ENCODE measurements around the gene PITPNC1.

Gene PITPNC1

GRCh38 chr17:67519801-67520251 lies 142.7 kb downstream of the PITPNC1 start:
- no peak for FAIRE-seq

DNA sequence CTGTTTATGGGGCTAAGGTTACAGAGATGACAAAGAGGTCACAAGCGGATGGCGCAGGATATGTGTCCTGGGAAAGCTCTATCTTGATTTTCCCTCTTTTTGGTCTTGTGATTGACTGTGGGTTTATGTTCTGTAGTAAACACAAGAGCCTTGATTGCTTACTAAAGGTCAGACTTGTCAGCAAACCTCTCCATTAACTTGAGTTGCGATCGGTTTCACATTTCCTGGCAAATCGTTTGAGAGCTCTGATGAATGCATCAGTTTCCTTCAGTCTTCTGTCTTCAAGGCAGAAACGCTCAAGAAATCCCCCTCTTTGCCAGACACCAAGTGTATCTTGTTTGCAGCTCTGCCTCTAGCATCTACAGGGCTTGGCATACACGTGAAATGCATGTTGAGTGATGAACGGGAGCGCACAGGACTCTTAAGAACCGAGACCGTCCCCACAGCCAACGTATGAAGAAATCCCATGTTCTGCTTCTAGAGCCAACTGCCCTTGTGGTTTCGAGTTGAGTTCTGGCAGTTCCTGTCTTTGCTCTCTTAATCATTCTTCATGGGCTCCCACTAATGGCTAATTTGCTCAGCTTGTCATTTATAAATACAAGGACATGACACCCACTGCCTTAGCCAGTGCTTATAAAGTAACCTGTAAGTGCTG lies 143.3 kb downstream of the PITPNC1 start:
- no peak for FAIRE-seq

DNA sequence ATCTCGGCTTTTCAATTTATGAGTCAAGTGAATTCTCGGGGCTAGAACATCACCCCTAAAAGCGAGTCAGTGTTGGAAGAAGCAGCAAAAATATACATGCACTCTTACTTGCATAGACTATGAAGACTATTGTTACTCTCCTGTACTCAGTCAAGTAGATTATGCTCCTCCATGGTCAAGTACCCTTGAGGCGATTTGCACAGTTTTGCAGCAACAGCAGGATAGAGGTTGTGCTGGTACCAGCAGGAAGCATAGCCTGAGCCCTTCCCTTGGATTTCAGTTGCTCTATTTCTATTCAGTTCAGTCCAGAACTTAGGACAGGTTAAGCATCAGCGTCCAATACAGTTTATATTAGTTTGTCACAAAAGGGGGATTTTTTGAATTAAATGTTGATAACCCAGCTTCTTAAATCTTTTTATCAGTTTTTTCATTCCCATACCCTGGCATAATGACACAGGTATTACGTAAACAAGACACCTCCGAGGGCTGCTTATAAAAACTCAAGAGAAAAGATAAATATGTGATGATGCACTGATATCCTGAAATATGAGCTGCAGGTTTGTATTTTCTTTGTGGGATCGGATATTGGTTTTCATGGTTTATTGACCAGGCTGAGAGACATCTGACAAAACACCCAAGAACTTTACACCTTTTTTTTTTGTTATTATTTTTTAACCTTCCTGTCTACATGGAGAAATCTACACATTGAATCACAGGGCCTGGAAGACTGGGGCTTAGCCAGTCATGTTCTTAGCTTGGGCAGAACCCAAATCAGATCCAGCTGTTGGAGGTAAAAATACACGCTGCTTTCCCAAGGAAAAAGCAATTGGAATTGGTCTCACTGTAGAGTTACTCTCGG lies 144.1 kb downstream of the PITPNC1 start:
- FAIRE-seq: no peak

GRCh38 chr17:67521775-67522069 lies 144.6 kb downstream of the PITPNC1 start:
- no peak for FAIRE-seq

GRCh38 chr17:67523101-67523500 lies 146.0 kb downstream of the PITPNC1 start:
- FAIRE-seq: no peak

DNA sequence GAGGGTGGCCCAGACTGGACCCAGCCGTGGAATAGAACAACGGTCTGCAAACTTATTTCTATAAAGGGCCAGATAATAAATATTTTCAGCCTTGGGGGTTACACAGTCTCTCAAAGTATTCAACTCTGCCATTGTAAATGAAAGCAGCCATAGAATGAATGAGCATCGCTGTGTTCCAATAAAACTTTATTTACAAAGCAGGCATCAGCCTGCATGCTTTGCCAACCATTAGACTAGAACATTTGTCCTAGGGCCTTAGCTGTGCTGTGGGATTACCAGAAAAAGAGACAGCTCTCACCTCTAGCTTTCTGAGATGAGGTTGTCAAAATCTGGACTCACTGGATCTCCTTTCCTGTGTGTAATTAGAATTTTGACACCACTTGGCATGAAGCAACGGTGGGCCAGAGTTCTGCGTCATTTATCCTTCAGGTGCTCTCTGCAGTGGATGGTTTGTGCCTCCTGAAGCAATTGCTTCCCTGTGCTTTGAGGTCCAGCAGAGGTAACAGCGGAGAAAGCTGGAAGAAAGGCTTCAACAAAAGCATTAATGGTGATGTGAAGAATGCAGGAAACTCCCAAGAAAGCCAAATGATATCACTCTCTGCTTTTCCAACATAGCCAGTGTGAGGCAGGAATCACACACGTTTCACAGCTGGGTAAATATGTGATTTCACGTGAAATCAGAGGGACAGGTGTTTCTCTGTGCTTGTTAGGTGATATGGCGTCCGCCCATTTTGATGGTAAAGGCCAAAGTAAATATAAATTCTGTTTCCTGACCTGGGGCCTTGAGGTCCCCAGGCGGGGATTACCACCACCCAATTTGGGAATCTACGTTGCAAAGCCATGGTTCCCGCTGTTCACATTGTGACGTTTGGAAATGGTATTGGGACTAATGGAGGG lies 148.4 kb downstream of the PITPNC1 start:
- FAIRE-seq: no peak

- no peak for FAIRE-seq
Measured at GRCh38 chr17:67526700-67527099, 149.6 kb downstream of the PITPNC1 start.

DNA sequence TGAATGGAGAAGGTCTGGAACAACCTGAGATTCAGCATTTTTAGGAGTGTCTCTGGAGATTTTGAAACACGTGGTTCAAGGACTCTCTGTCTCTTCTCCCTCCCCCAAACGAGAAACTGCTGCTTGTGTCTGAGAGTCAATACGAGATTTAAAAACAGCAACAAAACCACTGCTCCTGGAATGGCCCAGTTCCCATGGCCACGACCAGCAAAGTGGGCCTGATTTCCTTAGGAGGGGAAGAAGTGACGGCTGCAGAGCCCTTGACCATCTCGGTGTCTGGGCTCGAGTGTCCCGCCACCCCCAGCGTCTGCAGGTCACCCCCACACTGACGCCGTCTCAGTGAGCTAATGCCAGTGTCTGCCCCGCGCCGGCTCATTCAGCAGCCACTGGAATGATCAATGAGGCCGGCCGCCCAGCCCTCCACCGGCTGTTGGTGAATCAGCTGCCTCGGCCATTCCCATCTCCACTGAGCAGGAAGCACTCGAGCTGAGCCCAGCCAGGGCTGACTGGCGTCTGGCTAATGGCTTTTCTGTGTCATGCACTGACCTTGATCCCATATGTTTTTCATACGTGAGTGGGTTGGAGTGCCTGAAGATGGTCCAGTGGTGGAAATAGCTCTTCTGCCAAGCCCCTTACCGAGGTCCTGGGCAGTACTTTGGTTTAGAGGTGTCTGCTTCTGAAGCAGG lies 151.8 kb downstream of the PITPNC1 start:
- no peak for FAIRE-seq

DNA sequence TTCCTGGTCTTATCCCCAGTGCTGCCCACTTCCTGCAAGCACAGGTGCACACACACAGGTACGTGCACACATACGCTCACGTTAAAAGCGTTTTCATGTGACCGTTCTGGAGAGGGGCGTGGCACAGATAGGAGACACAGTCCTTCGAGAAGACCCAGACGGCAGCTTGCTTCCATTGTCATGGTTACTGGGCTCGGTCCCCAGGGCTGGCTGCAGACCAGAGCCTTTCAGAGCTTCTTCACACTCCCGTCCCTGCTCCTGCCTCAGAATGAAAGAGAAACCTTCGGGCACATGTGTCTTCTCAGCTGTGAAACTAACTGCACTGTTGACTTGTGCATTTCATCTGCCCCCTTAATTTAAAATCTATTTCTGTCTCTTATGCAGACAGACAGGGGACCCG lies 154.2 kb downstream of the PITPNC1 start:
- FAIRE-seq: no peak

- FAIRE-seq: no peak
Measured at GRCh38 chr17:67532326-67532871, 155.3 kb downstream of the PITPNC1 start.

- no peak for FAIRE-seq
Measured at GRCh38 chr17:67534941-67535340, 157.9 kb downstream of the PITPNC1 start.

DNA sequence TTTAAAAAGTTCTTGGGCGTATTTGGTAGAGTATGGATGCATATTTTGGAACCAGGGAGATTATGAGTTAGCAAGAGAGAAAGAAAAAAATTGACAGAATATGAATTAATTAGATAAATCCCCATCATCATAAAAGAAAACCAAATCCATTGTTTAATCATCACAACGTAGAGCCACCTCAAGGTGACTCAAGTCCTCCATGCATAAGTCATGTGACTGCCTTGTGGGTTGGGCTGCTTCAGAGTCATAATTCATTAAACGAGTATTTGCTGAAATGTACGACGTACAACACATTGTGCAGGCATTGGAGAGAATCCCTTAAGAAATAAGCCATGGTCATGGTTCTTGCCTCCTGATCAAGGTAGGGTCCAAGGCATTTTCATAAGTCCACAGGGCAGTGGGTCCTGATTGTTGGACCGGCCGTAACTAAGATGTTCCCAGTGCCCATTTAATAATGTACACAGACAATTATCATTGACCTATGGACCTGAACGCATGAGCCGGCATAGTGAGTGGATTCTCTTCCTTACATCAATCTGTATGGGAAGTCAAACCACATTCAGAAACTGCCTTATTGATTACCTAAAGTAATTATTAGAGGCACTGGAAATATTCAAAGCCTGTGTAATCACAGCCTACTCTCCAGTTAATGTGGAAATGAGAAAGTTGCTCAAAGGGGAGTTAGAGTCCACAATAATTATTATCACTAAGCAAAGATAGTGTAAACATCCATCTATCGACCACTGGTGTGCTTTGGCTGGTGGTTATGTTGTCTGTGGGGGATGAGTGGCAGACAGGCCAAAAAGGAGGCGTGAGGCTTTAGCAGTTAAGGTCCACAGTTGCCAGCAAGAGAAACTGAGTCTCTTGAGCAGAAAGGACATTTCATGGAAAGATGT lies 165.4 kb downstream of the PITPNC1 start:
- FAIRE-seq: no peak

GRCh38 chr17:67544364-67544955 lies 167.4 kb downstream of the PITPNC1 start:
- no peak for FAIRE-seq

- FAIRE-seq: no peak
Measured at GRCh38 chr17:67546578-67547527, 169.8 kb downstream of the PITPNC1 start.

DNA sequence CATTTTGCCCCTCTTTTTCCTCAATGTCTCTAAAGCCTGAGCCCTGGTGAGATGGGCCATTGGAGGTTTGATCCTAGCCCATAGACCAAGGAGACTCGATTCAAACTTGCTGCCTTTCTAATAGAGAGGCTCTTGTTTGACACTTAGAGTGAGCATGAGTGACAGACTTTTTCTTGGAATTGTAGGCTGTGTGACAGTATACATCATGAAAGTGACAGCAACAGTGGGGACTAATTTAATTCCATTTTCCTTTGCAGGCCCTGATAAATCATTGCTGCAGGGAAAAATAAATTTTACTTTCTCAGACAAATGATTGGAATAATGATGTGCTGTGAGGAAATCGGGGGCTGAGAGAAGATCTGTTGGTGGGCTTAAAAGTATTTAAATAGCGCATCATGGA lies 171.6 kb downstream of the PITPNC1 start:
- FAIRE-seq: no peak

- no peak for FAIRE-seq
Measured at GRCh38 chr17:67549820-67550219, 172.7 kb downstream of the PITPNC1 start.

GRCh38 chr17:67554634-67555033 lies 177.6 kb downstream of the PITPNC1 start:
- no peak for FAIRE-seq

DNA sequence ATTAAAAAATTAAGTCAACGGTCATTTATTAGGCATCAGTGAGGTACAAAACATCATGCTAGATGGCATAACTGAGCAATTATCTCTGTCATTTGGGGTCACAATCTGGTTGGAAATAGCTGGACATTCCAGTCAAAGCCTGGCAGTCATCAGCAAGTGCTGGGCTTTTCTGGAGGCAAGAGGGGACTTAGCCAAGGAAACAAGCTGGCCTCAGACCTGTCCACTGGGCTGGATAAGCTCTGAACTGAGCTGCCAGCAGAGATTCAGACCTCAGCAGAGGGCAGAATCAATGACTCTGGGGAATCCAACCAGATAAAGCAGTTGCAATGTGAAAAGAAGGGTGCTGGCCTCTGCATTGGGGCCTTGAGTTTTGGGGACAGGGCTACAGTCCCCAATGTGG lies 178.8 kb downstream of the PITPNC1 start:
- no peak for FAIRE-seq

DNA sequence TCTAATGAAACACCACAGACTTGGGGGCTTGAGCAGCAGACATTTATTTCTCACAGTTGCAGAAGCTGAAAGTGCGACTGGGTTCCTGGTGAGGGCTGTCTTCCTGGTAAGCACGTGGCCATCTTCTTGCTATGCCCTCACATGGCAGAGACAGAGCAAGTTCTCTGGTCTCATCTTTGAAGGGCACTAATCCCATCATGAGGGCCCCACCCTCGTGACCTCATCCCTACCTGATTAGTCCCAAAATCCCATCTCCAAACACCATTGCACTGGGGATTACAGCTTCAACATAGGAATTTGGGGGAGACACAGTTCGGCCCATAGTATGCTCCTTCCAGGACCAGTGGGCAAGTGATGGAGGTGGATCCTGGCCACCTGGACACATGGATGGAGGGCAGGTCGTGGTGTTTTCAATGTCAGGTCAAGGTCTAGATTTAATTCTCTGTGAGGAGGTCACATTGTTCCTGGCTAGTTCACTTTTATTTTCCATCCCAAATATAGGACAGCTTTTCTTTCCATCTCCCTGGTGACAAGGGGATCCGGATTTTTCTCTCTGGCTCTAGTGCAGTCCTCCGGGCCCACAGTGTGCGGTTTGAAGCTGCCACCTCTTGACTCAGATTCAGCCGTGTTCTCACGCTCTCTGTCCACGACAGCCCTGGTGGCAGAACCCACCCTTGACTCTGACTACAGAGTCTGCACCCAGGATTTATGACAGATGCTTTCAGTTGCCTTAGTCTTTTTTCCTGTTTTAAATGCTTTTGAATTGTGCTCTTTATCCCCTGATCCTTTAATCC lies 180.2 kb downstream of the PITPNC1 start:
- no peak for FAIRE-seq

All from endometrium (tissue), 2 donors.